LNCaP clone FGC (cell line): ENCODE results near the gene CNOT8.

Source experiments
- DNase-seq: peaks from one replicate; pipeline ENCODE4 v3.0.0-alpha.2; 2011; ENCODE audit warnings: low read depth
- H3K4me3 ChIP-seq: 2 replicates; pipeline ENCODE4 v1.5.1; 2011; ENCODE audit warnings: mild to moderate bottlenecking, low read depth, low read length, control low read depth
- TF ChIP-seq, protein P1 (sequence below): IDR thresholded peaks from 2 replicates; pipeline ENCODE4 v1.5.1; 2012; ENCODE audit warnings: mild to moderate bottlenecking; ENCODE audit not compliant: control insufficient read depth, insufficient read depth; ENCODE audit errors: extremely low read depth

The CNOT8 gene

DNA sequence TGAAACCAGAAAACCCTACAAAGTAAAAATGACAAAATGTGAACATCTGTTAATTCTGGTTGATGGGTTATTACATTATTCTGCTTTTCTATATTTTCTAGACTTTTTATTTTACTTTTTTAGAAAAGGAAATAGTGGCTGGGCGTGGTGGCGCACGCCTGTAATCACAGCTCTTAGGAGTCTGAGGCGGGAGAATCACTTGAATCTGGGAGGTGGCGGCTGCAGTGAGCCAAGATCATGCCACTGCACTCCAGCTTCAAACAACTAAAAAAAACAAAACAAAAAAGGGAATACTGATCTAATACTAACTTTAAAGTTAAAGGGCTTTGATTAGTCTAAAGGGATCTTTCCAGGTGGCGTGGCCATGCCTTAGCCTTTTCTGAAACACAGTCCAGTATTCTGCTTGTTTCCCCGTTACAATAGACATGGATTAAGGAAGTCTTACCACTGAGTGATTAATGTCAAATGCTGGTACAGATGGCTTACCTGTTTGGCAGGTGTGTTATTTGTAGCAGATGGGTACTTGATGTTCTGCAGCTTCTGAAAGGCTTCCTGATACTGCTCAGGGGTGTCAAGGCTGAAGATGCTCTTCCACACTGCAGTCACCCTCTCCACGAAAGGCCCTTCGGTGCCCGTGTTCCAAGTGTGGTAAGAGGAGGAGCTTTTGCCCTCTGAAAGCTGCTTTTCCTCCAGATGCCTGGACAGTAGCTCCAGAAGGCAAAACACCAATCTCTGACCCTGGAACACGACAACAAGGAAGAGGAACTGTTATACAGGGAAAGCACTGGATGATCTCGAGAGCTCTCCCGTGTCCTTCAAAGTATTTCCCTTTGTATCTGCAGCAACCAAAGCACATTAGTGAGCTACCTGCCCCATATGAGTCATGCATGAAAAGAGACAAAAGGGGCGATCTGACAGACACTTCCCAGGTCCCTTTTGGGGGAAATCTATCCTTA is 37.5 kb downstream of the CNOT8 start:
- no peak for DNase-seq
- H3K4me3 ChIP-seq = no peak overlapping the region
- TF ChIP-seq, protein P1, sequence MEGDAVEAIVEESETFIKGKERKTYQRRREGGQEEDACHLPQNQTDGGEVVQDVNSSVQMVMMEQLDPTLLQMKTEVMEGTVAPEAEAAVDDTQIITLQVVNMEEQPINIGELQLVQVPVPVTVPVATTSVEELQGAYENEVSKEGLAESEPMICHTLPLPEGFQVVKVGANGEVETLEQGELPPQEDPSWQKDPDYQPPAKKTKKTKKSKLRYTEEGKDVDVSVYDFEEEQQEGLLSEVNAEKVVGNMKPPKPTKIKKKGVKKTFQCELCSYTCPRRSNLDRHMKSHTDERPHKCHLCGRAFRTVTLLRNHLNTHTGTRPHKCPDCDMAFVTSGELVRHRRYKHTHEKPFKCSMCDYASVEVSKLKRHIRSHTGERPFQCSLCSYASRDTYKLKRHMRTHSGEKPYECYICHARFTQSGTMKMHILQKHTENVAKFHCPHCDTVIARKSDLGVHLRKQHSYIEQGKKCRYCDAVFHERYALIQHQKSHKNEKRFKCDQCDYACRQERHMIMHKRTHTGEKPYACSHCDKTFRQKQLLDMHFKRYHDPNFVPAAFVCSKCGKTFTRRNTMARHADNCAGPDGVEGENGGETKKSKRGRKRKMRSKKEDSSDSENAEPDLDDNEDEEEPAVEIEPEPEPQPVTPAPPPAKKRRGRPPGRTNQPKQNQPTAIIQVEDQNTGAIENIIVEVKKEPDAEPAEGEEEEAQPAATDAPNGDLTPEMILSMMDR = no peak

DNA sequence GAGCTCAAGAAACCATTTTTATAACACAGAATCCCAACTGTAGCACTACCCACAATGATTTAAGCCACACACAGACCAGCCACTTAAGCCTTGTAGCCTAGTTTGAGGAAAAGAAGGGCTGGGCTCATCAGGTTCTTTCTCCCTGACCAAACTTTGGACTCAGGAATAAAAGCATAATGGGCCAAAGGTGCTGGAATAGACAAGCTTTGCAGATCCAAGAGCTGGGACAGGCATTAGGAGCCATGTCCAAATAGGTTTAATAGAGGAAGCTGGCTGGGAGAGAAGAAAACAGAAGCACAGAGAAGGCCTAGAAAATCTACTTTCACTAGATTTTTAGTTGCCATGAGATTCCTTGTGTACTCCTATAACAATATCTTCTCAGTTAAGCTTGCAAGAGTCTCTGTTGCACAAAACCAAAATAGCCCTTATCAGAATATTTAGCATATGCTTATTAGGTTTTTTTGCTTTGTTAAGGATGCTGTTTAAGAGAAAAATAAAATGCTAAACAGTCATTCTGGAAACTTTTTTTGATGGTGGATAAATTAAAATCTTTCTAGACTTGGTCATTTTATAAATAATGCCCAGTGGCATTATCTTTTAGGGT is 38.2 kb downstream of the CNOT8 start:
- TF ChIP-seq, protein P1 = no peak
- no peak for DNase-seq
- H3K4me3 ChIP-seq = no peak overlapping the region

DNA sequence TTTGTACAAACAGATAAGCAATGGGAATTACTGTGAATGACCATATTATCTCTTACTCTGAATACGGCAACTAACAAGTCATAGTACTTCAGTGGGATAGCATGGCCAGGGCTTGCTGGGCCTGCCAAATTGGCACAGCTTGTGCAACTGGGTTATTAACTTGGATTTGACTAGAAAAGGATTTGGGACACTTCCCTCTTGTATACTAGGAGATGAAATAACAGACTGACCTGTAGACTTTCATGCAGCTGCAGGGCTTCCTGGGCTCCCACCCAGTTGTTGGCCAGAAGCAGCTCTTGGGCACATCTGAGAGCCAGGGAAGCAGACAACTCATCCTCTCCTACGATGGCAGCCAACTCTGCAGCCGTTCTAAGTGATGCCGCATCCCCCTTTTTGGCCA is 39.8 kb downstream of the CNOT8 start:
- H3K4me3 ChIP-seq = no peak overlapping the region
- DNase-seq = no peak
- TF ChIP-seq, protein P1 = no peak

DNA sequence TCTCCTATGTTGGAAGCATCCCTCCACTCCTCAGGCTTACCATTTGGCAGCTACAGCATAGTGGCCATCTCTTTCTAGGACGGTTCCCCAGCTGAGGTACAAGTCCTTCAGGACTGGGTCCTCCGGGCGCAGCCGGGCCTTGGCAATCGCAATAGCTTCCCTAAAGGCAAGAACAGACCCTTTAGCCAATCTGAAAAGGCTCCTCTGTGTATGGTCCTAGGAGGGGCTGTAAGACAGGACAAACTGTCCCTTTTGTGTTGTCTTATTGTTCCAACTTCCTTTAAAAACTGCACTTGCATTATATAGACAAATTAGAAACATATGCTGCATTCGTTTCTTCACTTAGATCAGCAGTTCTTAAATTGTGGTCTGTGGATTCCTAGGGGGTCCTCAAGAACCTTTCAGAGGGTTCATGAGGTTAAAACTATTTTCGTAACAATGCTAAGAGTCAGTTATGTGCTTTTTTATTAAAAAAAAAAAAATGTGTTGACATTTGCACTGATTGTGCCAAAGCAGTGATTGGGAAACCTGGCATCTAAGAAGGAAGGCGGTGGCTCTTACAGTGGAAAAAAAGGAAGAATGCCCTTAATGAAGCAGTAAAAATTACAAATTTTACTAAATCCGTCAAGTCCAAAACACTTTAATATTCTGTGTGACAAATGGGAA is 40.9 kb downstream of the CNOT8 start:
- no peak overlapping the region for H3K4me3 ChIP-seq
- TF ChIP-seq, protein P1 = no peak
- no peak for DNase-seq

DNA sequence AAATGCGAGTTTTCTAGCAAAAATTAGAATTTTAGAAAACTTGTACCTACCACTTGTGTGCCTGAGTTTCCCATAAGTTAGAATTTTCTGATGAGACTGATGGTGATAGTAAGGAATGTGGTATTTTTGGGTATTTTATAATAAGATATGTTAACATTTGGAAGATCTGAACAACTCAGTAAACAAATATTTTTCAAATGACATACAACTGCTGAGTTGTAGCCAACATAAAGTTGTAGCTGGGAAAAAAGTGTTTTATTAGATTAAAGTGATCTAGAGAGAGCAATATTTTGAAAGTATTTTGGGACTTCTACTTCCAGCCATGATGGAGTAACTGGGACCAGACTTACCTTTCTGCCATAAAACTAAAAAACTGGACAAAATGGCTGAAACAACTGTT is 41.6 kb downstream of the CNOT8 start:
- no peak overlapping the region for H3K4me3 ChIP-seq
- TF ChIP-seq, protein P1 = no peak
- DNase-seq = no peak

DNA sequence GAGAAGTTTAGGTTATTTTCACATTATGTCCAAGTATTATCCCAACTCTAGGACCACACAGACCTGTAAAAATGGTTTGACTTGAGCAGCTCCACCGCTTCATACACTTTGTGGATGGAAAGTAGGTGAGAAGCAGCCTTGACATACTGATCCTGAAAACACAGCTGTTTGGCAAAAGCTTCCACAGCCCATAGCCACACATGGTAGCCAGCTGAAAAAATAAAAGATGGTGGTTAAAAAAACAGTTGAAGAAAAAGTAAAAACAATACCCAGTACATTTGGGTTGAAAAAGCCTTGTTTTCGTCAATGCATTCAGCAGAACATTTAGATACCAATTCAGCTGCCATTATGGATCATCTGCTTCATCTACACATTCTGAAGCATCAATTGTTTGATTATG is 42.8 kb downstream of the CNOT8 start:
- no peak overlapping the region for H3K4me3 ChIP-seq
- DNase-seq = no peak
- TF ChIP-seq, protein P1 = no peak
